GM18507 (cell line): Measurements from ENCODE around the gene DVL2.
A peak's percentile ranks its signal among the peaks of the same experiment; 100 is the strongest.

Experiments used
- DNase-seq: peaks from one replicate; pipeline ENCODE4 v3.0.0; 2011; ENCODE audit warnings: low read depth; ENCODE audit not compliant: insufficient read length; ENCODE audit errors: extremely low spot score
- FAIRE-seq: peaks from 2 replicates; lab custom pipeline; 2011; peaks lifted over from hg19 to GRCh38; lab: Jason Lieb, UNC

DVL2 gene

GRCh38 chr17:7234083-7234951, at the start of gene DVL2:
Gene DVL2 (minus strand): TSS chr17:7234517. CDS start chr17:7234262, 255 bp downstream.
- DNase-seq (peak; percentile 92), FAIRE-seq (peak; percentile 98)

DNA sequence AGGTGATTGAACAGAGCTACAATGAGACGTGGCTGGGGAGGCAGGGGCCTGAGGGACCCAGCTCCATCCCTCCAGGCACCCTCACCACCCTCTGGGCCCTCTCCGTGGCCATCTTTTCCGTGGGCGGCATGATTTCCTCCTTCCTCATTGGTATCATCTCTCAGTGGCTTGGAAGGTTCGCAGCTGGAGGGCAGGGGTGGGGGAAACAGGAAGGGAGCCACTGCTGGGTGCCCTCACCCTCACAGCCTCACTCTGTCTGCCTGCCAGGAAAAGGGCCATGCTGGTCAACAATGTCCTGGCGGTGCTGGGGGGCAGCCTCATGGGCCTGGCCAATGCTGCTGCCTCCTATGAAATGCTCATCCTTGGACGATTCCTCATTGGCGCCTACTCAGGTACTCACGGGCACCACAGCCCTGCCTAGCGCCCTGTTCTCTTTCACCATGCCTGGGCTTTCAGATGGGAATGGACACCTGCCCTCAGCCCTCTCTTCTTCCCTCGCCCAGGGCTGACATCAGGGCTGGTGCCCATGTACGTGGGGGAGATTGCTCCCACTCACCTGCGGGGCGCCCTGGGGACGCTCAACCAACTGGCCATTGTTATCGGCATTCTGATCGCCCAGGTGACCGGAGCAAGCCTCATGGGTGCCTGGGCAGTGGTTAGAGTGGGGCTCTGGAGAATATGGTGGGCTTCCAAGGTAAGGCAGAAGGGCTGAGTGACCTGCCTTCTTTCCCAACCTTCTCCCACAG, 49.3 kb upstream of the DVL2 start:
- no peak for FAIRE-seq
- no peak for DNase-seq

GRCh38 chr17:7282752-7283321, 48.5 kb upstream of the DVL2 start:
- no peak for FAIRE-seq

DNA sequence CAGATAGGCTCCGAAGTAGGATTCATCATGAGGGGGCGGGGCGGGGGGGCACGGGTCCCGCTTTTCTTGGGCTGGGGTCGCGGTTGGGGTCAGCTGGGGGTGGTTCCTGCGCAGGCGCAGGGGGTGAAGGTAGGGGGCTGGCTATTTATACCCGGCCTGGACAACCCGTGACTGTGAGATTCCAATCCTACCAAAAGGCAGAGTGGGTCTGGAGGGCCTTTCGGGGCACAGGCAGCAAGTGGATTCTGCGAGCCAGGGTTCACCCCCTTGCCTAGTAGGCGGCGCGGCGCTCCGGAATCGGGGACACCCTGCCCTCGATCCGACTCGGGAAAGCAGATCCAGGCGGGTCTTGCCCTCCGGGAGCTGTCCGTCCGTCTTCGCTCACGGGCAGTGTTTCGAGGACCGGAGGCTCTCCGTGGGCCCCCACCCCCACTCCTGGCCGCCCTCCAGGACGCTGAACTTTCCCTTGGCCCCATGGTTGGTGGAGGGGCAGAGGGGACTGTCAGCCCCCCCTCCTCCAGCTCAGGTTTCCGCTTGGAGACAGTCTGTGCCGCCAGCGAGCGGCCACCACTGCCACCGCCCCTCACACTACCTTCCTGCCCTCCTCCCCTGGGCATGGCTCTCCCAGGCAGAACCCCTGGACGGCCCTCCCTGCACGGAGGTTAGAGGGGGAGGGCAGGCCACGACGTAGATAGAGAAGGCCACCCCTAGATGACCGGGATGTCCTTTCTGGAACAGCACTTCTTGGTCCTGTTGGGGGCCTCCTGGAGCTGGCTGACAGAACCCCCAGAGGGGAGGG, 47.8 kb upstream of the DVL2 start:
- FAIRE-seq (no peak), DNase-seq (no peak)

More at GRCh38 chr17:7282752-7283321, 48.5 kb upstream of the DVL2 start:
- DNase-seq = no peak

- FAIRE-seq = peak; percentile 84
- DNase-seq = peak; percentile 97
Observed at GRCh38 chr17:7281074-7281952, 47.0 kb upstream of the DVL2 start, which contains the start of gene SLC2A4. Gene SLC2A4 (plus strand): TSS chr17:7281718. CDS start chr17:7281935, 217 bp downstream.

GRCh38 chr17:7280519-7281073, 46.3 kb upstream of the DVL2 start:
- FAIRE-seq = peak; percentile 96
- peak; percentile 84 for DNase-seq

DNA sequence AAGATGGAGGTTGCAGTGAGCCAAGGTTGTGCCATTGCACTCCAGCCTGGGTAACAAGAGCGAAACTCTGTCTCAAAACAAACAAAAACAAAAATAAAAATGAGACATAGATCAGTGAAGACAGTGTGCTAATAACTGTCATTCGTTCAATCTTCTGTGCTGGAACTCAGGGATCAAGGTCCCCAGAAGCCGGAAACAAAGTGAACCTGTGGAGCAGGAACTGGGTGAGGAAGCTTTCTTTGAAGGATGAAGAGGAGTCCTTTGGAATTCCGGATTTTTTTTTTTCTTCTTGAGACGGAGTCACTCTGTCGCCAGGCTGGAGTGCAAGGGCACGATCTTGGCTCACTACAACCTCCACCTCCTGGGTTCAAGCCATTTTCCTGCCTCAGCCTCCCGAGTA, 45.1 kb upstream of the DVL2 start:
- DNase-seq (no peak), FAIRE-seq (no peak)

- no peak for FAIRE-seq
Observed at GRCh38 chr17:7266784-7267183, 32.5 kb upstream of the DVL2 start.

GRCh38 chr17:7263801-7264078, 29.4 kb upstream of the DVL2 start:
- FAIRE-seq (no peak), DNase-seq (no peak)

More at GRCh38 chr17:7266784-7267183, 32.5 kb upstream of the DVL2 start:
- no peak for DNase-seq

- DNase-seq (no peak), FAIRE-seq (no peak)
Observed at GRCh38 chr17:7262935-7263800, 28.9 kb upstream of the DVL2 start.

DNA sequence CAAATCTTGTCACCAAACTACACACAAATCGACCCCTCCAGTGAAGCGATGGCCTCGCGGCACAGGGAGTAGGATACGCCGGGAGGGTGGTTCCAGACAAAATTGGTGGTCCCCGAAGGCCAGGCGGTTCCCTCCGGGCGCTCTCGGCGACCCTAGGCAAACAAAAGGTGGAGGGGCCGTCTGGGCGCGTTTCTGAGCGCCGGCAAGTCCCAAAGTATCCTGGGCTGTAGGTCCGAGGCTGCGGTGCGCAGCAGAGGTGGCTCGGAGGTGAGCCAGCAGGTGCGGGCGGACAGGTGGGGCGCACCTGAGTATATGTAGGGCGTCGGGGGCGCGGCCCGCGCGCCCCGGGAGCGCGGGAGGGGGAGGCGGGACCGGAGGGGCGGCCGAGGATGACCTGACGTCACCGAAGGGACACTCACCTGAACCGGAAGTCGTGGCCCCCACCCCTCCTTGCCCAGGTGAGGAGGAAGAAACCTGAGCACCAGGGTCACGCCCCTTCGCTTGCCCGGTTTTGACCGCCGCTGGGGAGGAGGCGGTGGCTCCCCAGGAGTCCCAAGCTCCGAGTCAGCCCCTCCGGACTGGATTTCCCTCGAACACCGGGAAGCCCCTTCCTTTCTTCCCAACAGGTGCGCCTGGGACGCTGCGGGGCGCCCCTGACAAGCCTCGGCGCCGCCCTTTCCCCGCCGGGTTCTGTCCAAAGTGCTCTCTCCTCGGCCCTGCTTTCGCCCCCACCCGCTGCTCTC, 28.0 kb upstream of the DVL2 start, which contains the start of gene CLDN7:
Gene CLDN7 (minus strand): TSS at position 287 of the 743 bp plus-strand sequence. CDS start 435 bp downstream, outside the sequence.
- FAIRE-seq (no peak), DNase-seq (no peak)

DNA sequence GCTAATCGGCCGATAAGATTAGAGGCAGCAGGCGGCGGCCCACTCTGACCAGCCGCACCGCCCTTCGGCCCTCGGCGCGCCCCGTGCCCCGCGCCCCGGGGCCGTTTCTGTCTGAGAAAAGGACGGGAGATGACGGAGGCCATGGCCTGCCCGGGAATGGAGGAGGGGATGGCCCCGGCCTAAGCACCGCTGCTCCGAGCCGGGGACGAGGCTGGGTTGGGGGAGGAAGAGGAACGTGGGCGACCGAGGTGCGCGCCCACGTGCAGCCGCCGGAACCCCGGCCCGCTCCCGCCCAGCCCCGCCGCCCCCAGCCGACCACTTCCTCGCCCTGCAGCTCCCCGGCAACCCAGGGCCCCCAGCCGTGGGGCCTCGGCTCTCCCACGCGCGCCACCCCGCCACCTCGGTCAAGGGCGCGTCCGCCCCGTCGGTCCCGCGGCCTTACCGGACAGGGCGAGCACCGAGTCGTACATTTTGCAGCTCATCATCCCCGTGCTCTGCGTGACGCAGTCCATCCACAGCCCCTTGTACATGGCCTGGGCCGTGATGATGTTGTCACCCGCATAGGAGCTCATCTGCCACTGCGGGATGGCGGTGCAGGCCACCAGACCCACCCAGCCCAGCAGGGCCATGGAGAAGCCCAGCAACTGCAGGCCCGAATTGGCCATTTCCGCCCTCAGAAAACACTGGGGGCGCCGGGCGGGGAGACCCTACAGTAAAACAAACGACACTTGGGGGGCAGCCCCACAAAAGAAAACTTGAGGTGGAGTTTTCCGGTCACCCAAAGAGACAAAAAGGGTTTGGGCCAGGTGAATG, 27.3 kb upstream of the DVL2 start:
- DNase-seq = no peak
- no peak for FAIRE-seq

DNA sequence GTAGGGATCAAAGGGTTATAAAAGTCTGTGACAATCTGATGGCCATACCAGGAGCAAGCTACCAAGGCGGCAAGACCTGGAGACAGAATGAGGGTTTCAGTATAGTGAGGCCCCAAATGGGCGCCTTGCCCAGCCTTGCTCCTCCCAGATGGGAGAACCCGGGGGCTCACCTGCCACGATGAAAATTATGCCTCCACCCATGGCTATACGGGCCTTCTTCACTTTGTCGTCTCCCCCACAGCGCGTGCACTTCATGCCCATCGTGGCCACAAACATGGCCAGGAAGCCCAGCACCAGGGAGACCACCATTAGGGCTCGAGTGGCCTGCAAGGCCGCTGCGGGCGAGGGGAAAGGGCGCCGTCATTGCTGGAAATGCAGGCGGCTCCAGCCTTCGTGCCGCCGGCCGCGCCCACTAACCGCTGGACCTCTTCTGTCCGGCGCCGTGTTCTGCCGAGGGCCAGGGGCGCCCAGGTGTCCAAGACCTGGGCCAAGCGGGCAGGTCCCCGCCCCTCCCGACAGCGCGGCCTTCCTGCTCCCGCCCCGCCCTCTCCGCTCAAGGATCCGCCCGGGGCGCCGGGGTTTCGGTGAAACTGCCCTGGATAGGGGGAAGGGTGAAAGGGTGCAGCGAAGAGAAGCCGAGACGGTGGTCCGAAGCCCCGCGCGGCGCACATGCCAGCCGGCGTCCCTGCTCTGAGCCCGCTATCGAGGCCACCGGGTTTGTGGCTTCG, 26.5 kb upstream of the DVL2 start:
- no peak for DNase-seq
- no peak for FAIRE-seq

GRCh38 chr17:7260151-7260550, 25.8 kb upstream of the DVL2 start:
- FAIRE-seq = no peak
- no peak for DNase-seq

DNA sequence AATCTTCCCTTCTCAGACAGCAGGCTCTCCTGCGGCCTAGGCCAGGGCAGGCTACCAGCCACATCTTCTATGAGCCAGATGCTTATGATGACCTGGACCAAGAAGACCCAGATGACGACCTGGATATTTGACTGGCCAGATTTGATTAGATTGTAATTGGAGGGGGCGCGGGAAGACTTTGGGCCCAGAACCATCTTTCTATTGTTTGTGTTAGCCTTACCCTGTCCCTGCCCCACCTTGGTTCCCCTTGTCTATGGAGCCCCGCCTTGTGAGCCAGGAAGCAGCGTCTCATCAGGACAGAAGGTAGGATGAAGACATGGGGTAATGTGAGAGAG, 25.2 kb upstream of the DVL2 start:
- no peak for DNase-seq
- FAIRE-seq = no peak
